ENCODE measurements around the gene SOD1. TPM values are rescaled to one million over a fixed set of nuclear protein-coding genes. Genes with fewer than 3 reads are reported as not detected.
"Not testable (repeated sequence)": the region's sequence is repeated elsewhere in the genome, so short reads cannot be mapped to it uniquely, and the experiment has no call there.

The SOD1 gene
- total RNA-seq: 100 to 1,000 TPM; 164 to 183 TPM
- long read RNA-seq, donor 1, transcript SOD1-201 (5 exons, 966 nt): major isoform, 39 of 47 reads
- long read RNA-seq, donor 1, partial matches to known transcripts: 0 of 47 reads
- long read RNA-seq, donor 1, other reads (novel, unspliced or antisense): 8 of 47 reads
- long read RNA-seq, donor 2, transcript SOD1-201 (5 exons, 966 nt): major isoform, 149 of 161 reads
- long read RNA-seq, donor 2, partial matches to known transcripts: 2 of 161 reads
- long read RNA-seq, donor 2, other reads (novel, unspliced or antisense): 10 of 161 reads

- intact Hi-C loops (cut with DNase I): no loop called here
- peak; percentile 99 for DNase-seq (ENCODE audit: low spot score)
These were observed at the start of gene SOD1 for GRCh38 chr21:31659536-31660258. Gene SOD1, plus strand, starts transcription at chr21:31659693. Its CDS starts 77 bp downstream, at chr21:31659770.

GRCh38 chr21:31611445-31611844 lies 48.0 kb upstream of the SOD1 start:
- intact Hi-C loops (cut with DNase I): no loop called here

GRCh38 chr21:31612894-31613785 lies 46.4 kb upstream of the SOD1 start:
- intact Hi-C loops (cut with DNase I): no loop called here
- peak; percentile 66 for DNase-seq (ENCODE audit: low spot score)

More at GRCh38 chr21:31611445-31611844, 48.0 kb upstream of the SOD1 start:
- DNase-seq (ENCODE audit: low spot score): no peak

- intact Hi-C loops (cut with DNase I): no loop called here
These were observed 44.8 kb upstream of the SOD1 start for GRCh38 chr21:31614705-31615104.

GRCh38 chr21:31616216-31616615 lies 43.3 kb upstream of the SOD1 start:
- peak; percentile 51 for DNase-seq (ENCODE audit: low spot score)
- intact Hi-C loops (cut with DNase I): no loop called here

More at GRCh38 chr21:31614705-31615104, 44.8 kb upstream of the SOD1 start:
- no peak for DNase-seq (ENCODE audit: low spot score)

- intact Hi-C loops (cut with DNase I): no loop called here
- peak; percentile 17 for DNase-seq (ENCODE audit: low spot score)
These were observed 40.6 kb upstream of the SOD1 start for GRCh38 chr21:31618696-31619430.

- intact Hi-C loops (cut with DNase I): no loop called here
- DNase-seq (ENCODE audit: low spot score): peak; percentile 8
These were observed 37.1 kb upstream of the SOD1 start for GRCh38 chr21:31622397-31622796.

- intact Hi-C loops (cut with DNase I): no loop called here
- peak; percentile 18 for DNase-seq (ENCODE audit: low spot score)
These were observed 35.8 kb upstream of the SOD1 start for GRCh38 chr21:31623664-31624063.

GRCh38 chr21:31624181-31624580 lies 35.3 kb upstream of the SOD1 start:
- DNase-seq (ENCODE audit: low spot score): no peak
- intact Hi-C loops (cut with DNase I): no loop called here

- DNase-seq (ENCODE audit: low spot score): peak; percentile 36
- intact Hi-C loops (cut with DNase I): no loop called here
These were observed 34.5 kb upstream of the SOD1 start for GRCh38 chr21:31624961-31625491.

- intact Hi-C loops (cut with DNase I): no loop called here
- DNase-seq (ENCODE audit: low spot score): peak; percentile 38
These were observed 29.4 kb upstream of the SOD1 start for GRCh38 chr21:31629972-31630711.

- peak; percentile 30 for DNase-seq (ENCODE audit: low spot score)
- intact Hi-C loops (cut with DNase I): not testable (repeated sequence)
These were observed 27.6 kb upstream of the SOD1 start for GRCh38 chr21:31631881-31632280.

- intact Hi-C loops (cut with DNase I): no loop called here
- peak; percentile 2 for DNase-seq (ENCODE audit: low spot score)
These were observed 24.5 kb upstream of the SOD1 start for GRCh38 chr21:31634993-31635392.

GRCh38 chr21:31636874-31637273 lies 22.6 kb upstream of the SOD1 start:
- intact Hi-C loops (cut with DNase I): no loop called here
- no peak for DNase-seq (ENCODE audit: low spot score)

GRCh38 chr21:31641416-31641922 lies 18.0 kb upstream of the SOD1 start:
- intact Hi-C loops (cut with DNase I): no loop called here
- DNase-seq (ENCODE audit: low spot score): no peak

GRCh38 chr21:31644643-31645042 lies 14.8 kb upstream of the SOD1 start:
- intact Hi-C loops (cut with DNase I): no loop called here
- DNase-seq (ENCODE audit: low spot score): no peak

GRCh38 chr21:31647650-31648049 lies 11.8 kb upstream of the SOD1 start:
- DNase-seq (ENCODE audit: low spot score): no peak
- intact Hi-C loops (cut with DNase I): no loop called here

- intact Hi-C loops (cut with DNase I): no loop called here
- no peak for DNase-seq (ENCODE audit: low spot score)
These were observed 8.6 kb upstream of the SOD1 start for GRCh38 chr21:31650930-31651329.

Measured in posterior vena cava (tissue), 2 donors.